A673 (cell line): ENCODE data around the gene ARHGAP22. TPM values are rescaled to one million over a fixed set of nuclear protein-coding genes. Genes with fewer than 3 reads are reported as not detected.
A peak's percentile ranks its signal among the peaks of the same experiment; 100 is the strongest.

Experiments
- BruUV-seq: library from RNA; stranded (reverse); fragments of 400-500 nt; replicated peaks from 2 replicates; lab custom pipeline; 2021; lab: Mats Ljungman, UMichigan
- CTCF ChIA-PET: fragments of 300-600 bp; sonication (Branson Sonifier 250); formaldehyde crosslinking; loops from one replicate; lab custom pipeline; 2022; ENCODE audit warnings: antibody characterized with exemption; lab: Charles Lee
- POLR2A ChIA-PET: fragments of 300-600 bp; sonication (Branson Sonifier 250); formaldehyde crosslinking; loops from one replicate; lab custom pipeline; 2022; ENCODE audit warnings: antibody characterized with exemption; ENCODE audit not compliant: low non-redundant PET; lab: Charles Lee
- DNase-seq: peaks from one replicate; pipeline ENCODE4 v3.0.0-alpha.2; 2015; ENCODE audit warnings: low spot score
- H3K27ac ChIP-seq: fragments of 200-600 bp; sonication (generic); 2 replicates; pipeline ENCODE4 v1.5.1; 2016; ENCODE audit warnings: mixed run types, low read depth, mild to moderate bottlenecking, mixed read lengths, antibody characterized with exemption, low read length; ENCODE audit not compliant: poor library complexity, severe bottlenecking
- H3K27me3 ChIP-seq: fragments of 200-600 bp; sonication (generic); replicated peaks from 2 replicates; pipeline ENCODE4 v1.6.1; 2017; ENCODE audit warnings: mixed run types, low read depth, mild to moderate bottlenecking, mixed read lengths, antibody characterized with exemption, low read length; ENCODE audit not compliant: insufficient read depth, poor library complexity
- H3K36me3 ChIP-seq: fragments of 200-600 bp; sonication (generic); 2 replicates; pipeline ENCODE4 v1.6.1; 2016; ENCODE audit warnings: mixed run types, mild to moderate bottlenecking, mixed read lengths, antibody characterized with exemption, low read length; ENCODE audit not compliant: insufficient read depth, poor library complexity, severe bottlenecking
- H3K4me1 ChIP-seq: fragments of 200-600 bp; sonication (generic); 2 replicates; pipeline ENCODE4 v1.6.1; 2017; ENCODE audit warnings: mixed run types, mild to moderate bottlenecking, mixed read lengths, antibody characterized with exemption, low read length; ENCODE audit not compliant: insufficient read depth, poor library complexity, severe bottlenecking
- H3K4me3 ChIP-seq: fragments of 200-600 bp; sonication (generic); 2 replicates; pipeline ENCODE4 v1.5.1; 2016; ENCODE audit warnings: low read depth, mixed run types, mild to moderate bottlenecking, mixed read lengths, low read length; ENCODE audit not compliant: poor library complexity, severe bottlenecking
- H3K9me3 ChIP-seq: fragments of 200-600 bp; sonication (generic); 2 replicates; pipeline ENCODE4 v1.6.1; 2016; ENCODE audit warnings: mixed run types, low read depth, mild to moderate bottlenecking, mixed read lengths, antibody characterized with exemption, low read length; ENCODE audit not compliant: poor library complexity, severe bottlenecking
- CTCF ChIP-seq: fragments of 300-800, 200-600 bp; sonication (generic); conservative IDR thresholded peaks from 2 replicates; pipeline ENCODE4 v1.5.1; 2017; ENCODE audit warnings: low read depth, mild to moderate bottlenecking, antibody characterized with exemption, low read length, moderate library complexity, mixed read lengths
- EZH2 ChIP-seq: fragments of 200-600 bp; sonication (generic); IDR thresholded peaks from 2 replicates; pipeline ENCODE4 v1.6.1; 2017; ENCODE audit warnings: borderline replicate concordance, low read depth, mild to moderate bottlenecking, mixed read lengths, antibody characterized with exemption, low read length; ENCODE audit not compliant: poor library complexity, severe bottlenecking
- intact Hi-C: fragments of 100-400 bp; cut with micrococcal nuclease; formaldehyde crosslinking; loops from one replicate; pipeline ENCODE4 v1.10.0; 2022; ENCODE audit not compliant: unreplicated experiment
- total RNA-seq: library from RNA; stranded (reverse); gene quantifications from 2 replicates; pipeline ENCODE4 v1.2.3, GENCODE V29; 2021

The ARHGAP22 gene
- total RNA-seq, 1 experiment from 2014 or later = 0.47 TPM

DNA sequence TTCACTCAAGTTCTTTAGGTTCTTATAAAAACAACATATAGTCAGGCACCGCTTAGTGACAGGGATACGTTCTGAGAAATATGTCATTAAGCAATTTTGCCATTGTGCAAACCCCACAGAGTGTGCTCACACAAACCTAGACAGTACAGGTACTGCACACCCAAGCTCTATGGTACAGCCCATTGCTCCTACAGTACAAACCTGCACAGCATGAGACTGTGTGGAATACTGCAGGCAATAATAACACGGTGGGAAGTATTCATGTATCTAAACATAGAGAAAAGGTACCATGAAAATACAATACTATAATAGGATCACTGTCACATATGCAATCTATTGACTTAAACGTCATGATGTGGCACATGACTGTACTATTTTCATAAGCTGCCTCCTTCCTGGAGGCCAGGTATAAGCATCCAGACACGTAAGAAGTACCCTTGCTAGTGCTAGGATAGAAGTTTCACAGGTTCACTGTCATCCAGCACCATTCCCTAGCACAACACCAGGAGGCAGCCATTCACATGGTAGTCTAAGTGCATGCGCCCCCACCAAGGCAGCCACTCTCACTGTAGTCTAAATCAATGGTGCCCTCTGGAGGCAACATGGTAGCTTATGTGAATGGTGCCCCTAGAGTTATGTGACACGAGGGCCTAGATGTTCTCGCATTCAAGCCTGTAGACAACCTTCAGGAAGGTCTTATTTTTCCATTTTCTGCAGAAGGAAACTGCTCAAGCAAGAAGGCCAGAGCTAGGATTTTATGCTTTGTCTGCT is 98.5 kb downstream of the ARHGAP22 start:
- Histone ChIP-seq H3K4me3 (no peak overlapping the region), H3K27me3 (no peaks in the 10 kb centered on the region), H3K4me1 (no peaks in the 10 kb centered on the region), H3K27ac (no peak overlapping the region), H3K36me3 (no peaks in the 10 kb centered on the region), H3K9me3 (no peaks in the 10 kb centered on the region)
- ChIA-PET POLR2A (no interaction called here), CTCF (interaction anchor here (0.7 to 1.4 kb wide), 2 partner anchors 62 to 143 kb away, joined by 3 to 9 read pairs; no protein-coding TSS in a partner anchor)
- intact Hi-C loops = loop anchor here (1.0 to 2.0 kb wide), 2 partner anchors 62 to 143 kb away; no protein-coding TSS in a partner anchor
- peak; percentile 53 for TF ChIP-seq CTCF
- TF ChIP-seq EZH2 = no peak
- DNase-seq = peak; percentile 66
- BruUV-seq = no TSS peak

- intact Hi-C loops = loop anchor here (1.0 to 2.0 kb wide), 2 partner anchors 61 to 142 kb away; no protein-coding TSS in a partner anchor
- H3K4me3 ChIP-seq = no peak overlapping the region
- H3K36me3 ChIP-seq = no peaks in the 10 kb centered on the region
- H3K9me3 ChIP-seq = no peaks in the 10 kb centered on the region
- no peaks in the 10 kb centered on the region for H3K4me1 ChIP-seq
- no TSS peak for BruUV-seq
- ChIA-PET POLR2A (no interaction called here), CTCF (interaction anchor here (1.4 kb wide), 1 partner anchor 142 kb away, joined by 9 read pairs; no protein-coding TSS in a partner anchor)
- H3K27ac ChIP-seq = no peak overlapping the region
- H3K27me3 ChIP-seq = no peaks in the 10 kb centered on the region
- TF ChIP-seq CTCF (peak; percentile 37), EZH2 (no peak)
- no peak for DNase-seq
Measured at GRCh38 chr10:48505394-48506112, 99.3 kb downstream of the ARHGAP22 start.

DNA sequence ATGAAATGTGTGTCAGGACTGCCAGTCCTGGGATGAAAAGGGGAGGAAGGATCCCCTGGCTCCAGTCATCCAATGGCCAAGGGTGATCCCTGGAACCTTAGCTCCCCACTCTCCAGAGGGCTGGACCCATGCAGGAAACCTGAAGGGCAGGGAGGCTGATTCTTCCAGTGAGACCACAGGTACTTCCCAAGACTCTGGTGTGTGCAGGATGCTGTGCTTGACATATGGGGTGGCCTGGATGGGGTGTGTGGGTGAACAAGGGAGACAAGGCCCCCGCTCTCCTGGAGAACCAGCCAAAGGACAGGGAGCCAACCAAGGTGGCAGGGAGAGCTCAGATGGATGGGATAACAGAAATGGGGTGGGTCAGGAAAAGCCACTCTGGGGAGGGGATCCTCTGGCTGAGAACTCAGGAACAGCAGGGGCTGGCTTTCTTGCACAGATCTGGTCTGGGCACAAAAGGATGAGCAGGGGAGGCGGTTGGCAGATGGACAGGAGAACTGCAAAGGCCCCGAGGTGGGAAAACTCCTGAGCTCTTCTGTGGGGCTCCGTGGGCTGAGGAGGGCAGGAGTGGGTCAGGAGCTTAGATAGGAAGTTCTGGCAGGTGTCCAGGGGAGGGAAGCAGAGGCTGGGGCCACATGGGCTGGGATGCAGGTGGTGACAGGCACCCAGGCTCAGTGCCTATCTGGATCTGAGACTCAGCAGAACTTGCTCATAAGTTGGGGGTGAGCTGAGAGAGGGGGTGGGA is 100.6 kb downstream of the ARHGAP22 start:
- no peak for DNase-seq
- intact Hi-C loops = no loop called here
- ChIA-PET POLR2A (no interaction called here), CTCF (no interaction called here)
- H3K4me1 ChIP-seq = no peaks in the 10 kb centered on the region
- no TSS peak for BruUV-seq
- H3K36me3 ChIP-seq = no peaks in the 10 kb centered on the region
- no peak overlapping the region for H3K4me3 ChIP-seq
- TF ChIP-seq EZH2 (no peak), CTCF (no peak)
- H3K9me3 ChIP-seq = no peaks in the 10 kb centered on the region
- H3K27ac ChIP-seq = no peak overlapping the region
- no peaks in the 10 kb centered on the region for H3K27me3 ChIP-seq
